Stimulated activated CD8-positive, alpha-beta memory T cell treated with anti-CD3 and anti-CD28 coated beads, Interleukin-12 subunit alpha, Interleukin-12 subunit beta, amount 100 ng/mL, for 1 hour (primary cell): ENCODE results near the gene LRRC47.
A peak's percentile ranks its signal among the peaks of the same experiment; 100 is the strongest.

Experiments used
- DNase-seq: peaks from one replicate; pipeline ENCODE4 v3.0.0-alpha.2; 2020; ENCODE audit warnings: low read depth

The LRRC47 gene

DNA sequence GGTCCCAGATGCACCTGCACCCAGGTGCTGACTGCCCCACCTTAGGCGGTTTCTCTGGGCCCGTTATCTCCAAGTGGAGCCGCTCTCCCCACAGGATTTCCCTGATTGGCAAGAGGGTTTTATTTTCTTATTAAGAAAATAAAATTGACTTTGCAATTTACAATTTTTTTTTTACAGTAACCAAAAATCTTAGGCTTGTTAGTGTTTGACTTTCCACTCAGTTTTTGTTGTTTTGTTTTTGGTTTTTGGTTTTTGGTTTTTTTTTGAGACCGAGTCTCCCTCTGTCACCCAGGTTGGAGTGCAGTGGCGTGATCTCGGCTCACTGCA, 48.8 kb downstream of the LRRC47 start:
- DNase-seq = no peak

DNA sequence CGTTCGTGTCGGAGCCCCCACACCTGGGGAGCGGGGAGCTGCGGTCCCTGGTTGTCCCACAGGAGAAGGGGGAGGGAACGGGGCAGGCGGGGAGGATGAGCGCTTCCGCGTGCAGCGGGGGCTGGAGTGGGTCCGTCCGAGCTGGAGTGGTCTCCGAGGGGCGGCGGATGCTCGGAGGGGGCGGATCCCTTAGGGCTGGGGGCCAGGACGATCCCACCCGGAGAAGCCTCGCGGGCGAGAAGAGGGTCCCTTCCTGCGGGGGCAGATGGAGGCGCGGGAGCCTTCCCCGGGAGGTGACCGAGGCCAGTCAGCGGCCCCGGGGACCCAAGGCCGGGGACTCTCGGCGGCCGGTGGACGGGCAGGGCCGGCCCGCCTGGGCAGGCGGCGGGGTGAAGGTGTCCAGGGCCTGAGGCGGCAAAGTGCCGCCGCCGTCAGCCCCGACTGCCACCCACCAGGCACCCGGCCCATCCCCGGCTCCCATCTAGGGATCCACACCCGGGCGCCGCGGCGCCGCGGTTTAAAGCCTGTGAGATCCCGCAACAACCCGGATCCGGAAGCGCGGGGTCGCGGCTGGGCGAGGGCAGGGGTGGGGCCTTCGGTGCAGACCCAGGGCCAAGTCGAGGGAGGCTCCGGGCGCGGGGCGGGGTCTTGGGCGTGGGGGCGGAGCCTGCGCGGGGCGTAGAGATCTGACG, 49.3 kb downstream of the LRRC47 start:
- peak; percentile 72 for DNase-seq

GRCh38 chr1:3746389-3746829, 49.9 kb downstream of the LRRC47 start:
- no peak for DNase-seq

GRCh38 chr1:3745590-3746381, 50.5 kb downstream of the LRRC47 start:
- DNase-seq = no peak

DNA sequence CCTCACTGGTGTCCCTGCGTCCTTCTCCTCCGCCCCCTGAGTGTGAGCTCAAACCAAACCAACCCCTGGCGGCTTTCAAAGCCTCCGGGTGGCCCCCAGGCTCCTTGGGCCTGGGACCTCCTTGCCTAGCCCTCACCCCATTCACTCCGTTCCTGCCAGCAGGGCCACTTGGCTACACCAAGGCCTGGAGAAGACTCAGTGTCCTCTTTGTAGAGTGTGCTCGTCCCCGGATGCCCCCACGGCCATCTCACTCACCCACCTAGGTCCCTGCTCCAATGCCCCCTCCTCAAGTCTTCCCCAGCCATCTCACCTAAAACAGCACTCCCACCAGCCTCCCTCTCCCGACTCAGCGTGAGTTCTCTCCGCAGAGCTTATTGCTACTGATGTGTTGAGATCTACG, 51.2 kb downstream of the LRRC47 start:
- DNase-seq = no peak

DNA sequence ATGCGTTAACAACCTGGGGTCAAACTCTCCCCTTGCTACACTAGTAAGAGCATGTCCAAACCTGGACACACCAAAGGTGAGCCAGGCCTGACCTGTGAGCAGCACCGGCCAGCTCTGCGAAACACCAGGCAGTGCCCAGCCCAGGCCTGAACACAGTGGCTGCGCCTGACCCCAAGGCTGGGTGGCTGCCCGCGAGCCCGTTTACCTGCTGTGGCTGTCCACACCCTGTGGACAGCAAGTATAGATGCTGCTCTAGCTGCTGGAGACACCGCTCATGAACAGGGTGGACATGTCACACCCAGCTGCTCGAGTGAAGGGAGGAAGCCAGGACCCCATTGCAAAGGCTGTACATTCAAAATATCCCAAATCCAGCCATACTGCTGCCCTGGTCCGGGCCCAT, 51.7 kb downstream of the LRRC47 start:
- no peak for DNase-seq

DNA sequence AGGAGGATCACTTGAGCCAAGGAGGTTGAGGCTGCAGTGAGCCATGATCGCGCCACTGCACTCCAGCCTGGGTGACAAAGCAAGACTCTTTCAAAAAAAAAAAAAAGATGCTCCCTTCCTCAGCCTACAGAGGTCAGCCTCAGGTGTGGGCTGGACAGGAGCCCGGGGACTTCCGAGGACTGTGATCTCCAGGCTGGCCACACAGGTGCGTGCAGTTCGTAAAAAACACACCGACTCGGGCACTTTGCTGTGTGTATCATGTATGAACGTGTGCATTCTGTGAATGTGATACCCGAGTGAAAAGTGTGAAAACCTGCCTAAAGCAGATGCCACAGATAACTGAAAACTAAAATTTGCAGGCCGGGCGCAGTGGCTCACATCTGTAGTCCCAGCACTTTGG, 52.5 kb downstream of the LRRC47 start:
- no peak for DNase-seq

GRCh38 chr1:3743421-3743820, 52.9 kb downstream of the LRRC47 start:
- DNase-seq = no peak

DNA sequence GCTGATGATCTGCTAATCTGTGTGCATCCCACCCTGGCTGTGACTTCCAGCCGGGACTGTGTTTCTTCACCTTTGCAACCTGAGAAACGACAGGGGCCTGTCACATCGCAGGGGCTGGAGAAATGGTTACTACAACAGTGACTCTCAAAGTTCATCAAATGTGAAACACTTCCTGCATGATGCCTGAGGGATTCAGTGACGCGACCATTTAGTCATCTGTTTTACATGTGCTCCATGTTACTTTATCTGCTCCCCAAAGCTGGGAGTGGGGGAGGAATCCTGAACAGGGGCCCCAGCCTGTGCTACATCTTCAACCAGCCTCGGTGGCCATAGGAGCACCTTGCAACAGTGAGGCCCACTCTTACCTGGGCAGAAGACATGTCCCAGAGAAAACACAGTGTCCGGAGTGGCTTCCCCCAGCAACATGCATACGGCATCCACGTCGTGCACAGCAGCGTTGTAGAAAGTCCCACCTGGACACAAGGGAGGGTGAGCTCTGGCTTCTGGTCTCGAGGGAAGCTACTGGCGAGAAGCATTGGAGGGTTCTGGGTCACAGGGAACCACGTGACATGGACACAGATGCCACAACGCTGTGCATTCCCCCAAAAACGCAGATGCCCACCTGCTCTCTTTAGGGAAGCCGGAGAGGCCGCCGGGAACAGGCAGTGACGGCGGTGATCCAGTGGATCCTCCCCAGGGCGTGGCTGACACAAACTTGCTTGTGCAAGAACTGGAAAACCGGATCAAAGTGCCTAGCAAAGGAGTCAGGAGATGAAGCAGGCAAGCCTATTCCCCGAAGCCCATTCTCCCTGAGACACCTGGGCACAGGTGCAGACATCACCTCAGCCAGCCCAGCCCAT, 53.6 kb downstream of the LRRC47 start:
- no peak for DNase-seq

GRCh38 chr1:3741566-3742438, 54.5 kb downstream of the LRRC47 start:
- no peak for DNase-seq

DNA sequence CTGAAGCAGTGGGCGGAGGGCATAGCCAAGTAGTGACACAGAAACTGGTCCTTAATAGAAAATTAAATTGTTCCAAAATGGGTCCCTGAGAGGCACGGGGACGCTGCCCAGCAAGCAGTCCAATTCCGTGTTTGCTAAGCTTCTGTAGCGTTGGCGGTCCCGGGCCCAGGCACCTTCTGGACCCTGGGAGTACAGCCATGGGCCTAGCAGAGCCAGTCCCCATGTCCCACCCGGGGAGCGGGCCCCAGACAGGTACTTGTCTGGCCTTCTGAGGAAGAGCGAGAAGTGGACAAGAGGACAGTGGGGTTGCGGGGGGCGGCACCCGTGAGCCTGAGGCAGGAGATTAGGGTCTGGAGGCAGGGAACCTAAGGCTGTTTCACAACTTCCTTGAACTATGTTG, 55.5 kb downstream of the LRRC47 start:
- no peak for DNase-seq

DNA sequence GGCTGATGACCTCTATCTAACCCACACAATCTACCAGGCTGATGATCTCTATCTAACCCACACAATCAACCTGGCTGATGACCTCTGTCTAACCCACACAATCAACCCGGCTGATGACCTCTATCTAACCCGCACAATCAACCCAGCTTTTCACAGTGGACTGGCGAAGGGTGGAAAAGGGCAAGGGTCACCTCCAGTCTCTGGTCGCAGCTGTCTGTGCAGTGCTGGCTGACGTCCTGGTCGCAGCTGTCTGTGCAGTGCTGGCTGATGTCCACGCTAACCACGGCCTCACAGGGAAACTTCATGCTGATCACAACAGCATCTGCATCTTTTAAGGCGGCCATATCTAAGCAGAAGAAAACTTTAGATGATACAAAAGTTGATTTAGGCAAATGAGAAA, 56.3 kb downstream of the LRRC47 start:
- DNase-seq = no peak

DNA sequence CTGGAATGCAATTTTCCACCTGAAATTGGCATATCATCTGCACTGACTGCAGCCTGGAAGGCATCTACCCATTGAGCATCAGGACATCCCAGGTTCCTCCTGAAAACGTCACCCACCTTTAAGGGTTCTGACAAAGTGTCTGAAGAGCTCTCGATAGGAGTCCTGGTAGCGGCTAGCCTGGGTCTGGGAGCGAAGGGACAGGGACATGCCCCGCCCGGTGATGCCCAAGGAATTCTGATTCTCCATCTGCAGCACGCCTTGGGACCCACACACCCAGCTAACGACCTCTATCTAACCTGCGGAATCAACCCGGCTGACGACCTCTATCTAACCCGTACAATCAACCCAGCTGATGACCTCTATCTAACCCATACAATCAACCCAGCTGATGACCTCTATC, 57.4 kb downstream of the LRRC47 start:
- no peak for DNase-seq

DNA sequence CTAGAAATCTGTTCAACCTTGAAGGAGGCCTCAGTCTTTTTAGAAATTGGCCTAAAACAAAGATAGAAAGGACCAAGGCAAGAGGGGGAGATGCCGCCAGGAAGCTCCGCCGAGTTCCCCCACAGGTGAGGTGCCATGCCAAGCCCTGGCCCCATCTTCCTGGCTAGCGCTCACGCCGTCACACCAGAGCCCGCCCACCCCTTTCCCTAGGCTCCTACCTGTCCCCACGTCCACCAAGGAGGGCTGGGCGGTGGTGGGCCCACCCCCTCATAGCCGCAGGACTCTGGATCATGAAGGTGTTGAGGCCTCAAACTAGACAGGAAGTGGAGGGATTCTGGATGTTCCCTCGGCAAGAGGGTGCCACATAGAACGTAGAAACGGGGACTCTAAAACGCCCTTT, 59.6 kb downstream of the LRRC47 start:
- no peak for DNase-seq

DNA sequence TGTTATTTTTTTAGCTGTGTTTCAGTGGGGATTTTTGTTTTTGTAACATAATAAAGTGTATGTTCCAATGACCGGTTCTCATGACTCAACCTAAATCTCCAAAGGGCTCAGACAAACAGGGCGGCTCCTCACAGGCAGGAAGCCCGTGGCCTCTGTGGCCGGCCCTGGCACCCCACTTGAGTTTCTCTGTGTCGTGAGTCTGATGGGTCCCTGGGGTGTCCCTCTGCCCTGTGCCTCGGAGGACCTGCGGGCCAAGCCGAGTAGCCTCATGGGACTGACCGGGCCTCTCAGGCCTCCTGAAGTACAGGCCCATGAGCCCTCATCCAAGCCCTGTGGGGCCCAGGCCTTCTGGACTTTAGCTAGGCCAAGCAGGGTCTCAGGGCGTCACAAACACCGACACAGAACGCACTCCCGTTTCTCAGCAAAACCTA, 60.2 kb downstream of the LRRC47 start:
- no peak for DNase-seq

DNA sequence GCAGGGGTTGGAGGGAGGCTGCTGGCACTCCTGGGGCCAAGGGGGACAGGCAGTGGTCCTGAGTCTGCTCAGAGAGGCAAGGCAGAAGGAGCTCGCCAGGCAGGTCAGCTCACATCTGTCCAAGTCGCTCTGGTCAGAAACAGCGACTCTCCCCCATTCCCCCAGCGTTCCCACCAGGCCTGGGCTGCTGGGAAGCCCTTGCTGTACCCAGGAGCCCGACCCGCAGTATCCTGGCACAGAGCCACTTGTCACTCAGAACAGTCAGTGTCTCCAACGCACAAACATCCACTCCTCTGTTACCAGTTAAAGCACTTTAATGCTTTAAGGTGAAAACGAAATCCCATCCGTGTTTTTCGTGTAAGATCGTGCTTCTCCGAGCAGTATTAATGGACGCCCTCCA, 60.6 kb downstream of the LRRC47 start:
- DNase-seq = no peak

DNA sequence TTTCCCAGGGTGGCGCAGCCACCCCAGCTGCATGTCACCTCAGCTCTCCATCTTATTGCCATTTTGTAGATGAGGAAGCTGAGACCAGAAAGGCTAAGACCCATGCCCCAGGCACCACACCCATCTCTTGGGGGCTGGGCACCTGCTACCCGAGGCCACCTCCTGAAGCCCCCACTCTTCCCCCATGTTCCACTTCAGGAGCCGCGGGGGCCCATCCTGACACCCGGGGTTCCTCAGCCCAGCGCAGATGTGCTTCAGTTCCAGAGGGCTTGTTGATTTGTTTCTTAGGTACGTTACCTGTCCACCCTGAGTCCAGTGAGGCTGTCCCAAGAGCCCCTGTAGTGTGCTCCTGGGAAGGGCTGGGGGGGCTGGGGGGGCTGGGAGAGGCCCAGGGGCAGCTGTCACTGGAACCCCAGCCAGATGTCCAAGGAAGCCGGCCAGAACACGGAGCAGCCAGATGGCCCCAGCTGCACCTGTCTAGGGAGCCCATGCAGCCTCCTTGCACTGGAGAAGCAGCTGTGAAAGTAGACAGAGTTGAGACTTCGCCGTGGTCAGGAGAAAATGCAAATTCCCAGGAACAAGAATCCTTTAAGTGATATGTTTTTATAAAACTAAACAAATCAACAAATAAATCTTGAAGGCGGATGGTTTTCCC, 61.1 kb downstream of the LRRC47 start:
- DNase-seq = no peak

DNA sequence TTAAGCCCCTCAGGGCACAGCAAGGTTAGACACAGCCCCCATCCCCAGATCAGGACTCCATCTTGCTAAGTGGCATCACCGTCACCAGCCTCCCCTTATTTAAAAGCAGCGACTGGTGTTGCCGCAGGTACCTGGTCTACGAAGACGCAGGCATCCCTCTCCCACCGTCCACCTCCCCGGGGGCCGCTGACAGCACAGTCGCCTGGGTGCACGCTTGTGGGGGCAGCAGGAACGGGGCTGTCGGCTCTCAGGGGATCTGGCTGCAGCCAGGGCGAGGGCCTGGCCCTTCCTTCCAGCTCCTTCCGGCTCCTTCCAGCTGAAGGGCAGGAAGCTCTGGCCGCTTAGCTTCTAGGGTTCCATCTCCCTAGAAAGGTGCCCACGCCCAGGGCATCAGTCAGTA, 61.7 kb downstream of the LRRC47 start:
- DNase-seq = no peak

GRCh38 chr1:3733883-3734589, 62.3 kb downstream of the LRRC47 start:
- DNase-seq = no peak

GRCh38 chr1:3733094-3733882, 63.0 kb downstream of the LRRC47 start:
- DNase-seq = no peak
